Common myeloid progenitor, CD34-positive (primary cell): ENCODE data around the gene SIX3.

Experiments
- CTCF ChIA-PET: fragments of 350-600 bp; sonication (Branson Sonifier 250); formaldehyde crosslinking; loops from one replicate; lab custom pipeline; 2021; ENCODE audit warnings: antibody characterized with exemption; lab: Charles Lee
- POLR2A ChIA-PET: fragments of 350-600 bp; sonication (Branson Sonifier 250); formaldehyde crosslinking; loops from one replicate; lab custom pipeline; 2021; ENCODE audit warnings: antibody characterized with exemption; lab: Charles Lee
- DNase-seq, 3 donors: peaks; one replicate each; pipeline versions ENCODE4 v3.0.0 to v3.0.0-alpha.2; 2013
- H3K27ac ChIP-seq, 2 experiments: 1 replicate in 1 of 2; 2 replicates in 1 of 2; pipeline ENCODE4 v1.7.0; 2013; ENCODE audit warnings: inconsistent platforms in 2 of 2, low read length in 2 of 2, mild to moderate bottlenecking in 2 of 2, low read depth in 1 of 2, moderate library complexity in 1 of 2; ENCODE audit not compliant: severe bottlenecking in 2 of 2, insufficient read depth in 1 of 2, poor library complexity in 1 of 2
- H3K27me3 ChIP-seq, 5 experiments: replicated peaks in 2 of 5; 1 replicate in 3 of 5; 2 replicates in 2 of 5; pipeline versions ENCODE4 v1.6.1 to v1.7.0; 2013; ENCODE audit warnings: low read length in 4 of 5, mild to moderate bottlenecking in 2 of 5, moderate library complexity in 2 of 5, inconsistent platforms in 1 of 5; ENCODE audit not compliant: insufficient read depth in 5 of 5, control insufficient read depth in 4 of 5
- H3K36me3 ChIP-seq, 4 experiments: 1 replicate in 2 of 4; 2 replicates in 2 of 4; pipeline versions ENCODE4 v1.6.1 to v1.7.0; 2013; ENCODE audit warnings: low read length in 3 of 4, control low read depth in 1 of 4, mild to moderate bottlenecking in 1 of 4; ENCODE audit not compliant: control insufficient read depth in 4 of 4, insufficient read depth in 4 of 4
- H3K4me1 ChIP-seq, 4 experiments: 1 replicate in 3 of 4; 2 replicates in 1 of 4; pipeline versions ENCODE4 v1.6.1 to v1.7.1; 2013; ENCODE audit warnings: low read length in 3 of 4, mild to moderate bottlenecking in 3 of 4, control low read depth in 1 of 4, inconsistent platforms in 1 of 4, moderate library complexity in 1 of 4; ENCODE audit not compliant: control insufficient read depth in 4 of 4, insufficient read depth in 4 of 4; ENCODE audit errors: control extremely low read depth in 1 of 4
- H3K4me3 ChIP-seq, 7 experiments: 1 replicate in 4 of 7; 2 replicates in 3 of 7; pipeline versions ENCODE4 v1.5.1 to v1.7.0; 2013; ENCODE audit warnings: mild to moderate bottlenecking in 7 of 7, low read length in 6 of 7, moderate library complexity in 6 of 7, inconsistent platforms in 2 of 7, low read depth in 2 of 7, control low read depth in 1 of 7; ENCODE audit not compliant: insufficient read depth in 4 of 7, control insufficient read depth in 1 of 7; ENCODE audit errors: extremely low read depth in 1 of 7
- H3K9me3 ChIP-seq, 5 experiments: 1 replicate in 4 of 5; 2 replicates in 1 of 5; pipeline versions ENCODE4 v1.6.1 to v1.7.1; 2013; ENCODE audit warnings: low read length in 4 of 5, mild to moderate bottlenecking in 2 of 5, inconsistent platforms in 1 of 5, low read depth in 1 of 5, moderate library complexity in 1 of 5; ENCODE audit not compliant: control insufficient read depth in 4 of 5, insufficient read depth in 2 of 5; ENCODE audit errors: control extremely low read depth in 1 of 5
- WGBS: methylation state at CpG from one replicate; pipeline ENCODE4 v1.1.5; 2013; ENCODE audit not compliant: insufficient coverage; 5-methylcytosine and 5-hydroxymethylcytosine counted together

Gene SIX3

GRCh38 chr2:44947028-44947375 lies 5.5 kb downstream of the SIX3 start:
- ChIA-PET CTCF (interaction anchor here (2.5 kb wide), 1 partner anchor 8 kb away, joined by 11 read pairs; no protein-coding TSS in a partner anchor), POLR2A (no interaction called here)
- WGBS: 85% methylated on average over 5 of the region's 5 CpGs
- Histone ChIP-seq H3K27me3 (peaks cover 10 to 100% (median 63%) of the 10 kb centered on the region in 5 experiments), H3K27ac (no peak overlapping the region), H3K36me3 (no peaks in the 10 kb centered on the region), H3K9me3 (no peaks in the 10 kb centered on the region), H3K4me1 (peaks cover 0 to 28% (median 19%) of the 10 kb centered on the region in 4 experiments), H3K4me3 (no peak overlapping the region)
- no peak for DNase-seq

GRCh38 chr2:44948565-44949328 lies 7.2 kb downstream of the SIX3 start:
- Histone ChIP-seq H3K9me3 (no peaks in the 10 kb centered on the region), H3K36me3 (no peaks in the 10 kb centered on the region), H3K27me3 (peaks cover 10 to 100% (median 66%) of the 10 kb centered on the region in 5 experiments), H3K27ac (no peak overlapping the region), H3K4me3 (no peak overlapping the region), H3K4me1 (peaks cover 0 to 31% (median 16%) of the 10 kb centered on the region in 4 experiments)
- 70% methylated on average over 16 of the region's 18 CpGs for WGBS
- no peak for DNase-seq
- ChIA-PET CTCF (interaction anchor here (0.6 kb wide), 1 partner anchor 611 kb away, joined by 3 read pairs; no protein-coding TSS in a partner anchor), POLR2A (no interaction called here)

GRCh38 chr2:44949329-44950151 lies 8.0 kb downstream of the SIX3 start:
- H3K4me1 ChIP-seq: peaks cover 0 to 33% (median 16%) of the 10 kb centered on the region in 4 experiments
- H3K9me3 ChIP-seq: no peaks in the 10 kb centered on the region
- ChIA-PET POLR2A (interaction anchor here (0.7 kb wide), 1 partner anchor 54 kb away, joined by 3 read pairs; no protein-coding TSS in a partner anchor), CTCF (interaction anchor here (0.6 to 0.8 kb wide), 3 partner anchors 56 to 627 kb away, joined by 3 read pairs; no protein-coding TSS in a partner anchor)
- peaks cover 14 to 100% (median 68%) of the 10 kb centered on the region in 5 experiments for H3K27me3 ChIP-seq
- 6% methylated on average over 42 of the region's 54 CpGs for WGBS
- H3K4me3 ChIP-seq: no peak overlapping the region
- peak in 1 of 3 donors; percentile 14 for DNase-seq
- no peaks in the 10 kb centered on the region for H3K36me3 ChIP-seq
- H3K27ac ChIP-seq: no peak overlapping the region

GRCh38 chr2:44950646-44951045 lies 9.1 kb downstream of the SIX3 start:
- ChIA-PET POLR2A (no interaction called here), CTCF (interaction anchor here (0.6 to 1.2 kb wide), 3 partner anchors 57 to 597 kb away, joined by 3 read pairs; no protein-coding TSS in a partner anchor)
- H3K27me3 ChIP-seq: peaks cover 14 to 100% (median 67%) of the 10 kb centered on the region in 5 experiments
- DNase-seq: no peak
- WGBS: 86% methylated on average over 1 of the region's 3 CpGs
- H3K4me1 ChIP-seq: peaks cover 0 to 39% (median 26%) of the 10 kb centered on the region in 4 experiments
- H3K4me3 ChIP-seq: no peak overlapping the region
- no peak overlapping the region for H3K27ac ChIP-seq
- no peaks in the 10 kb centered on the region for H3K36me3 ChIP-seq
- no peaks in the 10 kb centered on the region for H3K9me3 ChIP-seq

GRCh38 chr2:44951124-44951523 lies 9.6 kb downstream of the SIX3 start:
- 81% methylated on average over 5 of the region's 6 CpGs for WGBS
- H3K36me3 ChIP-seq: no peaks in the 10 kb centered on the region
- H3K4me1 ChIP-seq: peaks cover 0 to 43% (median 28%) of the 10 kb centered on the region in 4 experiments
- no peaks in the 10 kb centered on the region for H3K9me3 ChIP-seq
- ChIA-PET POLR2A (no interaction called here), CTCF (interaction anchor here (0.6 to 1.2 kb wide), 2 partner anchors 199 to 597 kb away, joined by 3 read pairs; no protein-coding TSS in a partner anchor)
- no peak for DNase-seq
- peaks cover 14 to 100% (median 63%) of the 10 kb centered on the region in 5 experiments for H3K27me3 ChIP-seq
- no peak overlapping the region for H3K4me3 ChIP-seq
- H3K27ac ChIP-seq: no peak overlapping the region

DNA sequence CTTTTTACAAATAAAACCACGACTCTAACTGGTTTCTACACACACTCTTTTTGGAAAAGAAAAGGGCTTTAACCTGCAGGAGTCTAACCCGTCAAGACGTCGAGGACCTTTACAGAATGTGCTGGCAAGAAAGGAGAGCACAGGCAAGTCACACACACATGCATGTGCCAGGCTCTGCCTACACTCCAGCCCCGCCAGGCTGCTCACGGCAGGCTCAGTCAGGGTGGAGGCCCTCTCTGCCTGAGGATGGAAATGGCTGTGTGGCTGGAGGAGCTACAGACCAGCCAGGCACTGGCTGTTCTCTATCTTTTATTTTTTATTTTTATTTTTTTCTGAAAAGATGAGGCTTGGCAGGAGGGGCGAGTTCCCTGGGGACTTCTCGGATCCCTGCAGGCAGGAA lies 10.2 kb downstream of the SIX3 start:
- 28% methylated on average over 2 of the region's 8 CpGs for WGBS
- Histone ChIP-seq H3K27me3 (peaks cover 16 to 100% (median 61%) of the 10 kb centered on the region in 5 experiments), H3K4me1 (peaks cover 0 to 43% (median 28%) of the 10 kb centered on the region in 4 experiments), H3K27ac (no peak overlapping the region), H3K4me3 (peak overlapping the region in 2 of 7 experiments; percentile 57 to 69), H3K9me3 (no peaks in the 10 kb centered on the region), H3K36me3 (no peaks in the 10 kb centered on the region)
- ChIA-PET POLR2A (no interaction called here), CTCF (interaction anchor here (0.7 to 1.2 kb wide), 2 partner anchors 200 to 218 kb away, joined by 3 read pairs; no protein-coding TSS in a partner anchor)
- peak in 1 of 3 donors; percentile 30 for DNase-seq
